GM18519 (cell line): ENCODE results near the gene CCR9.
"Not testable (repeated sequence)": the region's sequence is repeated elsewhere in the genome, so short reads cannot be mapped to it uniquely, and the experiment has no call there.

Experiments
- ATAC-seq: cut with Tn5 transposase; IDR thresholded peaks from one replicate; pipeline ENCODE4 v1.9.1; 2021; ENCODE audit warnings: mild to moderate bottlenecking, moderate library complexity; ENCODE audit not compliant: unreplicated experiment, low FRiP score

The CCR9 gene

GRCh38 chr3:45885979-45886705, at the start of gene CCR9:
TSS of gene CCR9 (plus strand) at chr3:45886543. CDS start at chr3:45894934, 8,391 bp downstream.
- no peak for ATAC-seq

GRCh38 chr3:45838466-45838865, 47.9 kb upstream of the CCR9 start:
- ATAC-seq: no peak

- no peak for ATAC-seq
Observed at GRCh38 chr3:45841420-45841756, 45.0 kb upstream of the CCR9 start.

- peak; percentile 80 for ATAC-seq
Observed at GRCh38 chr3:45841757-45842491, 44.4 kb upstream of the CCR9 start, which contains the start of gene LZTFL1. TSS of gene LZTFL1 (minus strand) at chr3:45842119. CDS start at chr3:45841991, 128 bp downstream.

- ATAC-seq: no peak
Observed at GRCh38 chr3:45842851-45843625, 43.3 kb upstream of the CCR9 start.

GRCh38 chr3:45844616-45845015, 41.7 kb upstream of the CCR9 start:
- no peak for ATAC-seq

- no peak for ATAC-seq
Observed at GRCh38 chr3:45848392-45848791, 38.0 kb upstream of the CCR9 start.

GRCh38 chr3:45852828-45853227, 33.5 kb upstream of the CCR9 start:
- no peak for ATAC-seq

- not testable (repeated sequence) for ATAC-seq
Observed at GRCh38 chr3:45856323-45856722, 30.0 kb upstream of the CCR9 start.

GRCh38 chr3:45857024-45857423, 29.3 kb upstream of the CCR9 start:
- ATAC-seq: not testable (repeated sequence)

GRCh38 chr3:45858809-45859543, 27.4 kb upstream of the CCR9 start:
- no peak for ATAC-seq

GRCh38 chr3:45860481-45860880, 25.9 kb upstream of the CCR9 start:
- no peak for ATAC-seq

- no peak for ATAC-seq
Observed at GRCh38 chr3:45861043-45861719, 25.2 kb upstream of the CCR9 start.

GRCh38 chr3:45864760-45865519, 21.4 kb upstream of the CCR9 start:
- peak; percentile 59 for ATAC-seq

GRCh38 chr3:45865563-45865962, 20.8 kb upstream of the CCR9 start:
- ATAC-seq: no peak

- ATAC-seq: no peak
Observed at GRCh38 chr3:45868213-45868612, 18.1 kb upstream of the CCR9 start.

GRCh38 chr3:45868650-45869049, 17.7 kb upstream of the CCR9 start:
- no peak for ATAC-seq

- no peak for ATAC-seq
Observed at GRCh38 chr3:45869638-45870037, 16.7 kb upstream of the CCR9 start.

GRCh38 chr3:45870099-45870498, 16.2 kb upstream of the CCR9 start:
- ATAC-seq: no peak
